NCI-H1417 (cell line): ENCODE results near the gene TWF1.
"Not testable (repeated sequence)": the region's sequence is repeated elsewhere in the genome, so short reads cannot be mapped to it uniquely, and the experiment has no call there.

Experiments used
- DNase-seq, 3 experiments: peaks; one replicate each; lab custom pipeline; 2025; lab: John Stamatoyannopoulos, UW

Gene TWF1

DNA sequence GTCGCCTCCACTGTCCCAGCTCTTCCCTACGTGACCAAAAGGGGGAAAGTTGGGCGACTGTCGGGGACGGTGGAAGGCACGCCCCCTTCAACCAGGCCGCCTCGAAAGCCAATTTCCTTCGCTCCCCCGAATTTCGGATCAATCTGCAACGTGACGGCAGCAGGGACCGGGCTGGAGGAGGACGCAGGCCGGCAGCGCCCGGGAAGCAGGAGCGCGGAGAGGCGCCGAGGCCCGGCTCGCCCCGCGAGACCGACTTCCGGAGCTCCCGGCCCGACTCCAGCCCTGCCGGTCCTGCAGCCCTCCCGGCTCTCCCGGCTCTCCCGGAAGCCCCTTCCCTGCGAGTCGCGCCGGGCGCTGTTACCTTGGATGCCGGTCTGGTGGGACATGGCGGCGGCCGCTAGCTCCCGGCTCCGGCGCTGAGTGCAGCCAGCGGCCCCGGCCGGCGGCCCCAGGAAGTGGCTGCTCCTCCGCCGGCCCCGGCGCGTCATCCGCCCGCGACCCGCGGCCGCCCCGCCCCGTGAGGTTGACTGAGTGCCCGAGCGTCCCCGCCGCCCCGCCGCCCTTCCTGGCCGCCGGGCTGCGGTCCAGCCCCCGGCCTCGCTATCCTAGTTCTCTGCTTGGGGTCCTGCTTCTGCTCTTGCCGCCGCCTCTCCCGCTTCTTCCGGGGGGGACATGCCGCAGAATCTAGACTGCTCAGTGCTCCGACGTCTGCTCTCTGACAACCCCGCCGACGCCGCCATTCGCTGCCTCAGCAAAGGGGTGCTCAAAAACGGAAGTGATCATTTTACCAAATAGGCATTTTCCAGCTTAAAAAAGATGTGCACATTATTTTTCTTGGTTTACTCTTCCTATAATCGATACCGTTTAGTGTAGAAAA, at the start of gene TWF1:
Gene TWF1 (minus strand): TSS at position 458 of the 877 bp plus-strand sequence. CDS start 72 bp downstream, at position 386.
- peak; percentile 83 to 92 (median 91) for DNase-seq

DNA sequence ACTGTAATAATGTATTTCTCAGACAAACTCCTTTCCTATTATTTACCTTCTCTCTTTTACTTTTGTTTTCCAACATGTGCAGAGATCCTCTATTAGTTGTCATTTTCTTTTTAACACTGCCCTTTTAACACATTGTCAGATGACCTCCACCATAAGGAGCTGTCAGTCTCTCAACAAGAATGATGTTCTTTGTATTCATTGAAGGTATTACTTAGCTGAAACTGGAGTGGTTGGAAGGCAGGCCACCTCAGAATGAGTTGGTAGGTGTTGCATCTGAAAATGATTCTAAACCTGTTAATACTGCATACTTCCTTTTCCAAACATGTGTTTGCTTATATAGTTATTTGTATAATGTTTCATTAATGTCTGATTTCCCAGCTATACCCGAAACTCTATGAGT, 46.6 kb upstream of the TWF1 start:
- DNase-seq, result no peak

DNA sequence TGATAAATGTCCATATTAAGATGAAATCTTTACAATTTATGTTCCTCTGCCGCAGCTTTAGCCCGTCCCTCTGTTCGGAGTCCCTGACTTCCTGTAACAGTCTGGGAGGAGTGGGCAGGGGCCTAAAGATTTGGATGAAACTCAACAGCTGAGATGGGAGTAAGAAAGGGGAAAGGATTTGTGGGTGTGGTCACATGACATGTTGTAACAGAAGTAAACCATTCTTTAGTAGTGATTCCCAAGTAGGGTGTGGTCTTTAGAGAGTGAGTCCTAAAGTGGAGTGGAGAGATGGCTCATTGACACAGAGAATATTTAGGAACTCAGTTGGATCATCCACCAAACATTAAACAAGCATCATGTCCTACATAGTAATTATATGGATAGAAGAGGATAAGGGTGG, 42.7 kb upstream of the TWF1 start:
- no peak for DNase-seq

GRCh38 chr12:43848226-43848507, 42.0 kb upstream of the TWF1 start:
- DNase-seq, result no peak

- DNase-seq, result not testable (repeated sequence)
These were observed 41.5 kb upstream of the TWF1 start for GRCh38 chr12:43847425-43848225.

GRCh38 chr12:43842259-43842658, 36.1 kb upstream of the TWF1 start:
- no peak for DNase-seq

DNA sequence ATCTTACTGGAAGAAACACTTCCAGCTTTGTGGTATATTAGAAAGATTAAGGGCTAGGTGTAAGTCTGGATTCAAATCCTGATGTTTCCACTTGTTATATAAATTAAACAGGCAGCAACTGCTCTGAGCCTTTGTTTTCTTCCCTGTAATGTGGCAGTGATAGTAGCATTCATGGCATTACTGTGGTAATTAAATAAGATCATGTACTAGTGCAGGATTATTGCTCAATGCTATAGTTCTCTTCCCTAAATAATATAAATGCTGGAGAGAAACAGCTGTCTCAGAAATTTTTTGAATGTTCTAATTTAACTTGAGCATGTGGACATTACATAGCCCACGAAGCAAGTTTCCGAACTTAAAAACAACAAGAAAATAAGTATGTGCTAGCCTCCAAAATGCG, 35.1 kb upstream of the TWF1 start:
- no peak for DNase-seq

- DNase-seq, result no peak
These were observed 34.2 kb upstream of the TWF1 start for GRCh38 chr12:43840338-43840737.

DNA sequence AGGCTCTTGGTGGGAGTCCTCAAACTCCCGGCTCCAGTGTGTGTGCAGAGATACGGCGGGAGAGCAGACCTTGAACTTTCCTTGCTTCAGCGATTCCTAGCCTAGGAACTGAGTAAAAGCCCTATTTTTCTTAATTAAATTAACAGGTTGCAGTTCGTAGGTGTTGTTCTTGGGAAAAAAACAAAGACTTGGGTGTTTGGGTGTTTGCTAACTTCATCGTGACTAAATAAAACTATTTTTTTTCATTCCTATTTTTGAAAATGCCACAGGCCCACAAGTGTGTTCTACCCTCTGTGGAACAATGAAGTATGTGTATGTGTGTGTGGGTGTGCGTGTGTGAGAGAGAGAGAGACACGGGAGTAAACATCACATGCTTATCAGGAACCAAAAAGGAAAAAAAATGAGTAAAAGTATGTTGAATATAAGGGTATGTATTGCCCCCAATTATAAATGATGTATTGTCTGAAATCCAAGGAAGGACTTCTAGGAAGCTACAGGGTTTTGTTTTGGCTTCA, 30.4 kb upstream of the TWF1 start:
- peak in 2 of 3 experiments; percentile 40 to 70 for DNase-seq

- peak; percentile 63 to 92 (median 88) for DNase-seq
These were observed 29.7 kb upstream of the TWF1 start, which contains the start of gene TMEM117 for GRCh38 chr12:43835656-43836474. Gene TMEM117, plus strand, starts transcription at chr12:43836081.

GRCh38 chr12:43835264-43835655, 29.1 kb upstream of the TWF1 start:
- no peak for DNase-seq

GRCh38 chr12:43832463-43833168, 26.5 kb upstream of the TWF1 start:
- DNase-seq, result no peak

DNA sequence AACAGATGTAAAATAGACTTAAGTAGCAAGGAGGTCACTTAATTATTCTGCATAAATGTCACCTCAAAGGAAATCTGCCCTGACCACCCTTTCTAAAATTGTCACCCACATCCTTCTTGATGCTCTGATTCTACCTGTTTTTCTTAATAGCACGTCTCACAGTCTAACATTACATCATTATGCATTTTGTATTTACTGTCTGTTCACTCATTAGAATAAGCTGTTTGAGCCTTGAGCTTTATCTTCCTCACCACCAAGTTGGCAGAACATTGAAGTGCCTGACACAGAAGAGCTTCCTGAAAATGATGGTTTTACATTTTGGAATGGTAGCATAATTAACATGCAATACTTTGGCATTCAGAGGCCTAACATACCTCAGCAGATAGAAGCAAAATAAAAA, 21.0 kb upstream of the TWF1 start:
- no peak for DNase-seq

- DNase-seq, result no peak
These were observed 20.6 kb upstream of the TWF1 start for GRCh38 chr12:43826681-43827080.

DNA sequence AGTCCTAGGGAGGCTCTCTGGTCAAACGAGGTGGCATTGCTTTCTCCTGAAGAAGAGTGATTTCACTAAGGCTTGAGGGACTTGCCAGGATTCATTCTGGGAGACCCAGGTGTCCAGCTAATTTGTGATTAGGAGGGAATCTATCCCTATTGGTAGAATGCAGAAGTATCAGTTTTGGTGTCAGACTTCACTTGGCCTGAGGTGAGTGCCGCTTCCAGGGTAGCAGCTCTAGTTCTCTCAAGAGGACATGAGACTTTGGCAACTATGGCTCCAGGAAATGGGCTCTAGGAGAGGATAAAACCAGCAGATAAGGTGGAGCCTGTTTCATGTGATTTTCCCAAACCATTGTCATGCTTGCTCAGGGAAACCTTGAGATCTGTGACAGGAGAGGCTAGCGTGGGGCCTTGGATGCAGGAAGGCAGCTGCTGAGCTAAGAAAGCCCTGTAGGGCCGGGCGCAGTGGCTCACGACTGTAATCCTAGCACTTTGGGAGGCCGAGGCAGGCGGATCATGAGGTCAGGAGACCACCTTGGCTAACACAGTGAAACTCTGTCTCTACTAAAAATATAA, 18.2 kb upstream of the TWF1 start:
- no peak for DNase-seq

DNA sequence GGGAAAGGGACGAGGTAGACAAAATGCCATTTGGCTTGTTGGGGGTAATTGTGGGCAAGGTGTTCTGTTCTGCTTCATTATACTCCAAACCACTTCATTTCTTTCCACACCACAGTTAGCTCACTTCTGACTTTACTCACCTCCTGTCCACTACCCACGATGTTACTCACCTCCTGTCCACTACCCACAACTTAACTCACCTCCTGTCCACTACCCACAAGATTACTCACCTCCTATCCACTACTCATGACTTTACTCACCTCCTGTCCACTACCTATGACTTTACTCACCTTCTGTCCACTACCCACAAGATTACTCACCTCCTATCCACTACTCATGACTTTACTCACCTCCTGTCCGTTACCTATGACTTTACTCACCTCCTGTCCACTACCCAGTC, 10.1 kb upstream of the TWF1 start:
- DNase-seq, result no peak

DNA sequence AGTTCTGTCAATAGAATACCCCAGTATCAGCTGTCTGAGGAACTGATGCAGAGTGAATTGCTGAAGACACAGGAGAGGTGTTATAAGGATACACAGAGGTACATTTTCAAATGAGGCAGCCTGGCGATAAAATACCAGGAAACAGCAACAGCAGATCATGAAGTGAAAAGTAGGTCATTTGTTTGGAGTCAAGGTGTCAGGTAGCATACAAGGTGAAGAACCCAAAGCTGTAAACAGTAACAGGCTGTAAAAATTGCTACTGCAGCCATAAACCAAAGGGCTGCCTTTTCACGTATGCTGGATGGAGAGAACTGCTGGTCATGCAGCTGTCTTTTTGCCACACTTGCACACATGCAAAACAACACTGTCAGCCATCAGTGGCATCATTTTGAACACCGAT, 9.3 kb upstream of the TWF1 start:
- DNase-seq, result no peak

DNA sequence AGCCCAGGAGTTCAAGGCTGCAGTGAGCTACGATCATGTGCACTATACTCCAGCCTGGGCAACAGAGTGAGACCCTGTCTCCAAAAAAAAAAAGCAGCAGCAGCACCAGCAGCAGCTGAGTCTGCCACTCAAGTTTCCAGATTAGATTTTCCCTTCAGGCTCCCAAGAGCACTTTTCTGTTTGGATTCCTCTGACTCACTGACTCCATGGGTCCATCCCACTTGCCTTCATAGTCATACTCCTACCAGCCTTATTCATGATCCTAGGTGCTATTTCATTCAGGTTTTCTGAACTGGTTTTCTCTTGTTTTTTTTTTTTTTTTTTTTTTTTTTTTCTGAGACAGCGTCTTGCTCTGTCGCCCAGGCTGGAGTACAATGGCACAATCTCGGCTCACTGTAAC, 6.8 kb upstream of the TWF1 start:
- no peak for DNase-seq

- no peak for DNase-seq
These were observed 5.9 kb upstream of the TWF1 start for GRCh38 chr12:43812057-43812456.

GRCh38 chr12:43807386-43807785, 1.3 kb upstream of the TWF1 start:
- DNase-seq, result no peak

GRCh38 chr12:43806737-43807072, 588 bp upstream of the TWF1 start:
- peak in 1 of 3 experiments; percentile 76 for DNase-seq
